Bronchial epithelial cell (primary cell): ENCODE results near the gene CLDN3. TPM values are rescaled to one million over a fixed set of nuclear protein-coding genes. Genes with fewer than 3 reads are reported as not detected.
"Not testable (repeated sequence)": the region's sequence is repeated elsewhere in the genome, so short reads cannot be mapped to it uniquely, and the experiment has no call there.

Experiments used
- DNase-seq: peaks from one replicate; pipeline ENCODE4 v3.0.0-alpha.2; 2010; ENCODE audit warnings: low read depth
- FAIRE-seq: peaks from 2 replicates; lab custom pipeline; 2011; peaks lifted over from hg19 to GRCh38; lab: Jason Lieb, UNC
- H3K27me3 ChIP-seq: 2 replicates; pipeline ENCODE4 v1.5.1; 2011; ENCODE audit warnings: low read length; ENCODE audit not compliant: control insufficient read depth, insufficient read depth
- H3K36me3 ChIP-seq: 2 replicates; pipeline ENCODE4 v1.5.1; 2011; ENCODE audit warnings: low read length; ENCODE audit not compliant: control insufficient read depth, insufficient read depth
- H3K4me3 ChIP-seq: 2 replicates; pipeline ENCODE4 v1.5.1; 2011; ENCODE audit warnings: mild to moderate bottlenecking, low read depth, low read length, control low read depth
- total RNA-seq: library from RNA; depleted of rRNA; stranded (reverse); fragments of >200 nt; gene quantifications from 2 replicates; pipeline ENCODE4 v1.2.1, GENCODE V29; 2014
- TF ChIP-seq, protein P1 (sequence below): IDR thresholded peaks from 2 replicates; pipeline ENCODE4 v1.5.1; 2011; ENCODE audit warnings: mild to moderate bottlenecking, moderate library complexity, low read length, control low read depth, inconsistent platforms; ENCODE audit not compliant: insufficient read depth, severe bottlenecking

The CLDN3 gene
- total RNA-seq, 1 donor from 2014 or later = not detected

DNA sequence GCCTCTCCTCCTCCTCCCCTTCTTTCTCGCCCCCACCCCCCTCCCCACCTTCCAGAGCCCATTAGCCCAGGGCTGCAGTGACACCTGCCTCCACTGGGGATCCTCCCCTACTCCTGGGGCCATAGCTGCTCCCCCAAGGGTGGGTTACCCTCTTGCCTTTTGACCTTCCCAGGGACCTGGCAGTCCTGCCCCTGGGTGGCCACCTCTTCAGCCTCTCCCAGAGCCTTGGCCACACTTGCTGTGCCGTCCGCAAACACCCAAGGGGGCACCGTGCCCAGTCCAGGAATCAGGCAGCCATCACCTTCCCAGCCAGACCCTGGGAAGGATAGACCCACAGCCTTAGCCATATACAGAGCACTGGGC is 40.9 kb upstream of the CLDN3 start:
- FAIRE-seq (no peak), DNase-seq (no peak)
- Histone ChIP-seq H3K27me3 (no peaks in the 10 kb centered on the region), H3K36me3 (no peaks in the 10 kb centered on the region), H3K4me3 (no peak overlapping the region)
- TF ChIP-seq, protein P1, sequence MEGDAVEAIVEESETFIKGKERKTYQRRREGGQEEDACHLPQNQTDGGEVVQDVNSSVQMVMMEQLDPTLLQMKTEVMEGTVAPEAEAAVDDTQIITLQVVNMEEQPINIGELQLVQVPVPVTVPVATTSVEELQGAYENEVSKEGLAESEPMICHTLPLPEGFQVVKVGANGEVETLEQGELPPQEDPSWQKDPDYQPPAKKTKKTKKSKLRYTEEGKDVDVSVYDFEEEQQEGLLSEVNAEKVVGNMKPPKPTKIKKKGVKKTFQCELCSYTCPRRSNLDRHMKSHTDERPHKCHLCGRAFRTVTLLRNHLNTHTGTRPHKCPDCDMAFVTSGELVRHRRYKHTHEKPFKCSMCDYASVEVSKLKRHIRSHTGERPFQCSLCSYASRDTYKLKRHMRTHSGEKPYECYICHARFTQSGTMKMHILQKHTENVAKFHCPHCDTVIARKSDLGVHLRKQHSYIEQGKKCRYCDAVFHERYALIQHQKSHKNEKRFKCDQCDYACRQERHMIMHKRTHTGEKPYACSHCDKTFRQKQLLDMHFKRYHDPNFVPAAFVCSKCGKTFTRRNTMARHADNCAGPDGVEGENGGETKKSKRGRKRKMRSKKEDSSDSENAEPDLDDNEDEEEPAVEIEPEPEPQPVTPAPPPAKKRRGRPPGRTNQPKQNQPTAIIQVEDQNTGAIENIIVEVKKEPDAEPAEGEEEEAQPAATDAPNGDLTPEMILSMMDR = no peak

DNA sequence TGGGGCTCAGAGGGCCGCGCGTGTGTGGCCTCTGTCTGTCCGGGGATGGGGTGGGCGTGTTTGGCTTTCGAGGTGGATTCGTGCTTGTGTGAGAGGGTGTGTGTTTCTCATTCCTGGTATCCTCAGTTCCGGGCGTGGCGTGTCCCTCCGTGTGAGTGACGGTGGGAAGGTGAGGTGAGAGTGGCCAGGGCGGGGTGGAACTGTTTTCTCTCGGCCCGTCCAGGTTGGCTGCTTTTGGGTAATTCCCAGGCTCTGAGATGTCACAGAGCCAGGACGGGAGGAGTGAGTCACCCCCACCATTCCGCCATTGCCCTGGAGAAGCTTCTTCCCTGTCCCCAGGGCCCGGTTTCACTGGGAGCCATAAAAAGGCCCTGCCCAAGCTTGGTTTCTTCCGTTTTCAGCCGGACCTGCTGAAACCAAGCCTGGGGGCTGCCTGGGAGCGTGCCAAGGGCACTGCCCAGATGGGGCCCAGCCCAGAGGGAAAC is 39.4 kb upstream of the CLDN3 start:
- TF ChIP-seq, protein P1 = no peak
- Histone ChIP-seq H3K27me3 (no peaks in the 10 kb centered on the region), H3K36me3 (no peaks in the 10 kb centered on the region), H3K4me3 (no peak overlapping the region)
- DNase-seq (peak; percentile 37), FAIRE-seq (no peak)

DNA sequence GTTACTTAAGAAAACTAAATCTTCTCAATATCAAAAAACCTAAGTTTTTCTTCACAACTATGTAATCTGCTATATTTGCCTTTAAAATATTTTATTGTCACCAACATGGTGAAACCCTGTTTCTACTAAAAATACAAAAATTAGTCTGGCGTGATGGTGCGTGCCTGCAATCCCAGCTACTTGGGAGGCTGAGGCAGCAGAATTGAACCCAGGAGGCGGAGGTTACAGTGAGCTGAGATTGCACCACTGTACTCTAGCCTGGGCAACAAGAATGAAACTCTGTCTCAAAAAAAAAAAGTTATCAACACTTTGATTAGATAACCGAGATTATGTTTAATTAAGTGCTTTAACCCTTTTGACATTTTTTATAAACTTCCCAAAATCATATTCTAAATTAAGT is 32.4 kb upstream of the CLDN3 start:
- DNase-seq (no peak), FAIRE-seq (no peak)
- H3K4me3 ChIP-seq = no peak overlapping the region
- H3K27me3 ChIP-seq = no peaks in the 10 kb centered on the region
- TF ChIP-seq, protein P1 = no peak
- no peaks in the 10 kb centered on the region for H3K36me3 ChIP-seq

DNA sequence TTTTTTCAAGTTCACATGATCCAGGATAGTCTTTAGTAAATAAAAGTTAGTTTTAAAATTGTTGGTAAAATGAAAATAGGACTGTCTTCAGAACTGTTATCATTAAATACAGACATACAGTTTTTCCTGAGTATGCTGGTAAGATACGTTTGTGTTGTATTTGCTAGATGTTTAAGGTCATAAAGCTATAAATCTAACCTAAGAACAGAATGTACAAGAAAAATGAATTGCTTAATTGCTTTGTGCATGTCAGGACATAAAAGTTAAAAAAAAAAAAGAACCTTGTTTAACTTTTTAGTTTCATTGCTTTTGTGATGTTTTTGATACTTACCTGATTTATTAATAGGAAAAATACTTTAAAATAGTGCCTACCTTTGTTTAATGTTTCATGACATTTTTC is 31.5 kb upstream of the CLDN3 start:
- TF ChIP-seq, protein P1 = no peak
- Histone ChIP-seq H3K36me3 (no peaks in the 10 kb centered on the region), H3K4me3 (no peak overlapping the region), H3K27me3 (no peaks in the 10 kb centered on the region)
- FAIRE-seq (no peak), DNase-seq (no peak)

DNA sequence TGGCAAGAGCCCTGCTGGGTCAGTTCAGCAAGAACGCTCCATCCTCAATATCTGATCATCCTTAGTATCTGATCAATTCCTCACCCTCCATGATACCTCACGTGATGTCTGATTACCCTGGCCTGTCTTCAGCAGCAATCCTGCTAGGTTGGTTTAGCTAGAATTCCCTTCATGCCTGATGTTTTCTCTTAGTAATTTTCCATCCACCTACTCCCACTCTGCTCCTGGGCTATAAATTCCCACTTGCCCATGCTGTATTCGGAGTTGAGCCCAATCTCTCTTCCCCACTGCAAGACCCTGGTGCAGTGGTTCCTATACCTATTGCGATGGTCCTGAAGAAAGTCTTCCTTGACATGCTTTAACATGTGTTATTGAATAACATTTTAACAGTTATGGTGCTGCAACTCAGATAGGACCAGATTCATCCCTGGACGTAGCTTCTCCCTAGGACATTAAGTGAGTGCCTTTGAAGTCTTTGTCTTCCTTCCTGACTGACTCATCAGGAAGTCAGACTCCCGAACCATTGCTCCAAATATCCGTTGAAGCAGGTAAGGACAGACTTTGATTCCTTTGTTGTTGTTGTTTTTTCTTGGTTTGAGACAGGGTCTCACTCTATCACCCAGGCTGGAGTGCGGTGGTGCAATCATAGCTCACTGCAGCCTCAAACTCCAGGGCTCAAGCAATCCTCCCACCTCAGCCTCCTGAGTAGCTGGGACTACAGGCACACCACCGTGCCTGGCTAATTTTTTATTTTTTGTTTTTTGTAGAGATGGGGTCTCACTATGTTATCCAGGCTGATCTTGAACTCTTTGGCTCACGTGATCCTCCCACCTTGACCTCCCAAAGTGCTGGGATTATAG is 29.4 kb upstream of the CLDN3 start:
- H3K27me3 ChIP-seq = no peaks in the 10 kb centered on the region
- H3K4me3 ChIP-seq = no peak overlapping the region
- FAIRE-seq (no peak), DNase-seq (peak; percentile 29)
- TF ChIP-seq, protein P1 = no peak
- no peaks in the 10 kb centered on the region for H3K36me3 ChIP-seq

DNA sequence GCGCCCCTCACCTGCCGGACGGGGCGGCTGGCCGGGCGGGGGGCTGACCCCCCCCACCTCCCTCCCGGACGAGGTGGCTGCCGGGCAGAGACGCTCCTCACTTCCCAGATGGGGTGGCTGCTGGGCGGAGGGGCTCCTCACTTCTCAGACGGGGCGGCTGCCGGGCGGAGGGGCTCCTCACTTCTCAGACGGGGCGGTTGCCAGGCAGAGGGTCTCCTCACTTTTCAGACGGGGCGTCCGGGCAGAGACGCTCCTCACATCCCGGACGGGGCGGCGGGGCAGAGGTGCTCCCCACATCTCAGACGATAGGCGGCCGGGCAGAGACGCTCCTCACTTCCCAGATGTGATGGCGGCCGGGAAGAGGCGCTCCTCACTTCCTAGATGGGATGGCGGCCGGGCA is 27.1 kb upstream of the CLDN3 start:
- not testable (repeated sequence) for DNase-seq, H3K27me3 ChIP-seq, H3K36me3 ChIP-seq, H3K4me3 ChIP-seq, FAIRE-seq

DNA sequence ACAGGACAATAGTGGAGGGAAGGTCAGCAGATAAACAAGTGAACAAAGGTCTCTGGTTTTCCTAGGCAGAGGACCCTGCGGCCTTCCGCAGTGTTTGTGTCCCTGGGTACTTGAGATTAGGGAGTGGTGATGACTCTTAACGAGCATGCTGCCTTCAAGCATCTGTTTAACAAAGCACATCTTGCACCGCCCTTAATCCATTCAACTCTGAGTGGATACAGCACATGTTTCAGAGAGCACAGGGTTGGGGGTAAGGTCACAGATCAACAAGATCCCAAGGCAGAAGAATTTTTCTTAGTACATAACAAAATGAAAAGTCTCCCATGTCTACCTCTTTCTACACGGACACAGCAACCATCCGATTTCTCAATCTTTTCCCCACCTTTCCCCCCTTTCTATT is 26.6 kb upstream of the CLDN3 start:
- DNase-seq, H3K4me3 ChIP-seq, H3K27me3 ChIP-seq, H3K36me3 ChIP-seq, FAIRE-seq: not testable (repeated sequence)

DNA sequence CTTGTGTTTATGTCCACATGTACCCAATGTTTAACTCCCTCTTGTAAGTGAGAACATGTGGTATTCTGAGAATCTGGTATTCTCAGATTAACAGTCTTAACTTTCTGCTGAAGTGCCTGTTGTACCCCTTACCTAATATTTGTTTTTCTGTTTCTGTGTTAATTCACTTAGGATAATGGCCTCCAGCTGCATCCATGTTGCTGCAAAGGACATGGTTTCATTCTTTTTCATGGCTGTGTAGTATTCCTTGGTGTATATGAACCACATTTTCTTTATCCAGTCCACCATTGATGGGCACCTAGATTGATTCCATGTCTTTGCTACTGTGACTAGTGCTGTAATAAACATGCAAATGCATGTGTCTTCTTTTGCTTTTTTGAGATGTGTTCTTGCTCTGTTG is 25.1 kb upstream of the CLDN3 start:
- not testable (repeated sequence) for H3K4me3 ChIP-seq, FAIRE-seq, H3K36me3 ChIP-seq, H3K27me3 ChIP-seq, DNase-seq

DNA sequence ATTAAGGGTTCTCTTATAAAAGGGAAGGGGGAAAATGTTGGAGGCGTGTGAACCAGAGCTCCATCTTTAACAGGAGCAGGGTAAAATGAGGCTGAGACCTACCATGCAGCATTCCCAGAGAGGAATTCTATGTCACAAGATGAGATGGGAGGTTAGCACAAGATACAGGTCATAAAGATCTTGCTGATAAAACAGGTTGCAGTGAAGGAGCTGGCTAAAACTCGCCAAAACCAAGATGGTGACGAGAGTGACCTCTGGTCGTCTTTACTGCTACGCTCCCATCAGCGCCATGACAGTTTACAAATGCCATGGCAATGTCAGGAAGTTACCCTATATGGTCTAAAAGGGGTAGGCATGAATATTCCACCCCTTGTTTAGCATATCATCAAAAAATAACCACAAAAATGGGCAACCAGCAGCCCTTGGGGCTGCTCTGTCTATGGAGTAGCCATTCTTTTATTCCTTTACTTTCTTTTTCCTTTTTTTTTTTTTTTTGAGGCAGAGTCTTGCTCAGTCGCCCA is 21.2 kb upstream of the CLDN3 start:
- not testable (repeated sequence) for H3K27me3 ChIP-seq, FAIRE-seq, H3K4me3 ChIP-seq, DNase-seq, H3K36me3 ChIP-seq
